T-helper 22 cell (primary cell): ENCODE results near the gene TBC1D2B.
A peak's percentile ranks its signal among the peaks of the same experiment; 100 is the strongest.

Source experiments
- DNase-seq: peaks from one replicate; pipeline ENCODE4 v3.0.0-alpha.2; 2020; ENCODE audit warnings: low read depth

Gene TBC1D2B

GRCh38 chr15:78077053-78077870, at the start of gene TBC1D2B:
Gene TBC1D2B (minus strand): TSS chr15:78077711. CDS start chr15:78077652, 59 bp downstream.
- DNase-seq, result peak; percentile 62

GRCh38 chr15:78125267-78125666, 47.8 kb upstream of the TBC1D2B start:
- no peak for DNase-seq

DNA sequence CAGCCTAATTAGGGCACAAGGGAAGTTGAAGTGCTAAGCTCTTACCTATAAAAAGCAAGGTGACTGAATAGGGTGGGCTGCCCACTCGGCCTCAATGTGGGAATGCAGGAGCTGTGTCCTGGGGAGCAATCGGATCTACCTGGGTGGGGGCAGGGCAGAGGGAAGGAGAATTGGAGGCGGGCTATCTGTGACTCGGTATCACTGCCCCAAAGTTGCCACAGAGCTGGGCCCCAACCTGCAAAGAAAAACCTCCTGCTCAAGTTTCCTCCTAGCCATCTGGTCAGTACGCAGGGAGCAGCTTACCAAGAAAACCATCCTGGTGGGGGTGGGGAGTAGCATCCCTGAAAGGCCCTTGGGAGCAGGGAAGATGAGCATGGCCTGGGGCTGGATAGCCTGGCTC, 43.0 kb upstream of the TBC1D2B start:
- no peak for DNase-seq

GRCh38 chr15:78112551-78112950, 35.0 kb upstream of the TBC1D2B start:
- no peak for DNase-seq

- DNase-seq, result no peak
Measured at GRCh38 chr15:78111788-78112187, 34.3 kb upstream of the TBC1D2B start.

GRCh38 chr15:78110916-78111475, 33.5 kb upstream of the TBC1D2B start:
- DNase-seq, result no peak

GRCh38 chr15:78110096-78110495, 32.6 kb upstream of the TBC1D2B start:
- no peak for DNase-seq

GRCh38 chr15:78109156-78109555, 31.6 kb upstream of the TBC1D2B start:
- no peak for DNase-seq

DNA sequence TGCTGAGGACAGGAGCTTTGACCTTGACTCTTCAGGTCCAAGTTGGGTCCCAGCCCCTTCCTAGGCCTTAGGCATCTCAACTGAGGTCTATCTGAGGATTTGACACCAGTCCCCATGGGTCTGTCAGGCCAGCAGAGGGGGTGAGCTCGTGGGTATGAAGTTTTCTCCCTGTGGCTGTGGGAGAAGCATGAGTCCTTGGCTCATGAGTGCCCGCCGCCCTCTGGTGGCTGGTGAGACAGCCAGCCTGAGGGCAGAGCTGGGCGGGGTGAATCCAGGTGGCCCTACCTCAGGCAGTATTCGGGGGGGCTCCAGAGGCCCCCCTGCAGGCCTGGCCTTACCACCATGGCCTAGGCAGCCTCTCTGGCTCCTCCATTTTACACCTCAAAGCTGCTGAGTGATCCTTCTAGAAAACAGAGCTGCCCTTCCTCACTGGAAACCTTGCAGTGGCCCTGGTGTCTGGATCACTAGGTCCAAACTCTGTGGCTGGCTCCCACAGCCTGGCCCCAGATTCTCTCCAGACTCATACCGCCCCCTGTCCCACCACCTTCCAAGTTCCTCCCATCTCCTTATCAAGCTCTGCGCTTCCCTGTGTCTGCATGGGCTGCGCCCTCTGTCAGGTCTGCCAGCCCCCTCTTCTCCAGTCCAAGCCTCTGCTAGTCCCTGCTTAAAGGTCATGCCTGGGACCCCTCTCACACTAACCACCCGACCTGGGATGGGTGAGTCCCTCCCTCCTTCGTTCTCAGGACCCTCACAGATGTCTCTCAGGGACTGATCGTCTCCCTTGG, 31.0 kb upstream of the TBC1D2B start:
- DNase-seq, result peak; percentile 67

DNA sequence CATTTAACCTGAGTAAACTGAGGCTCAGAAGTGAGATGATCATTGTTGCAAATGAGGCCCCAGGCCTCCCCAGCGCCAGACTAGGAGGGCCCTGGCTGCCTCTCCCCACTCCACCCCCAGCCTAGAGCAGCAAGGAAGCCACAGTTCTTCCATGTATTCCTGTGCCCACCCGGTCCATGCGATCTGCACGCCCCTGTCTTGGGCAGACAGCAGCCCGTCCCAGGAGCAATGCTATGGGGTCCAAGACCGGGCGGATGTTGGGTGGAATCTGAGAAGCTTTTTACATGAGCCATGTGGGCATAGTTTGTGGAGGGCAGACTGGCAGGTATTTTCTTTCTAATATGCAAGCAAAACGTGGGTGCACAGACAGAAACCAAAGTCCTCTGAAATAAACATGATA, 30.0 kb upstream of the TBC1D2B start:
- DNase-seq, result no peak

- no peak for DNase-seq
Measured at GRCh38 chr15:78105476-78106241, 28.1 kb upstream of the TBC1D2B start.

GRCh38 chr15:78104566-78105475, 27.3 kb upstream of the TBC1D2B start:
- DNase-seq, result no peak

- no peak for DNase-seq
Measured at GRCh38 chr15:78104119-78104479, 26.6 kb upstream of the TBC1D2B start.

DNA sequence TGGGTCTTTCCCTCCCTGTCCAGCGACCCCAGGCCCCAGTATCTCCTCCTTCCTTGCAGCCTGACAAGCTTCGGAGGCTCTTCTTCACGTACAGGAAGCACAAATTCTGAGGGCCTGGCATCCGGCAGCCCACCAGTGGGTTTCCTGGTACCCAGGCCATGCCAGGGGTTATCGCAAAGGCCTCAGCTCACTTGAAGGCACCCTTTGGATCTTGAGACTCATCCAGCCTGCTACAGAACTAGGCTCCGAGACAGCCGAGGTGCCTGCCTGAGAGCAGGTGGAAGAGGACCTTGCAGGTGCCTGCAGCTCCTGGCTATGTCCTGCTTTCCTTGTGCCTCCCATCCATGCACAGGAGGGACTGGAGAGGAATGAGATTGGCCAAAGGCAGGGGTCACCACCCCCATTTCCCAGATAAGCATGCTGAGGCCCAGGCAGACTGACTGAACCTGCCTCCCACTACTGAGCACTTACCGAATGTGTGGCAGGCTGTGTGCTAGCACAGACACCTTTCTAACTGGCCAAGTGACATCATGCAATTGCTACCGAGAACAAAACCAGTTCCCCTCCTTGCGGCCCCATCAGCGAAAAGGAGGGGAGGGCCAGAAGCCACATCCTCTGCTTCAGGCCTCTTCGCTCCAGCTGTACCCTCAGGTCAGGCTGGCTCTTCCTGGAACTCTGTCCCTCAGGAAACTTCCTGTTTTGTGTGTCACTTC, 26.1 kb upstream of the TBC1D2B start:
- no peak for DNase-seq

DNA sequence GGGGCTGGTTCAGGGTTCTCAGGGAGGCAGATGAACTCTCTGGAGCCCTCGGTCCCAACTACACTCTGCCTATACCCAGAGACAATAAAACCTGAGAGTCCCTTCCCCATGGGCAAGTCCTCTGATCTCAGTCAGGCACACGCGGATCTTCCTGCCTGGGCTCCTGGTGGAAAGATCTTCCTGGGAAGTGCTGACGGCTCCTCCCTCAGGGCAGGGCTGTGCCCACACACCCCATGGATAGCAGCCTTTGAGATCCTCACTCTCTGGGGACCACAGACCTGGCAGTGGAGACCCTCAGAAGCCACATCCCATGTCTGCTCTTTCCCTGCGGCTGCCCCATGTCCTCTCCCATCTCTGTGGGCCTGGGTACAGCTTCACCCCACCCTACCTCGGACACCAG, 25.2 kb upstream of the TBC1D2B start:
- DNase-seq, result no peak

DNA sequence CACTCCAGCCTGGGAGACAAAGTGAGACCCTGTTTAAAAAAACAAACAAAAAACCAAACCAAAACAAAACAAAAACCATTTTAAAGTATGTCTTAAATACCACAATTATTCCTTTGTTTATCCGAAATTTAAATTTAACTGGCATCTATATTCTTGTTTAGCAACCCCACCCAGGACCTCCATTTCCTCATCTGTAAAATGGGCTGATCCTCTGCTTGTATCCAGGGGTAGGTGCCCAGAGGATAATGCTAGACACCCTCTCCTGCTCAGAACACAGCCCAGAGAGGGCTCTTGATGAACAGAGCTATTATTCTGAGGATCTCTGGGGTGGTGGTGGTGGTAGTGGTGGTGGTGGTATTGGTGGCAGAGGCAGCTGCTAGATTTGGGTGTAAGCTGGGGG, 24.7 kb upstream of the TBC1D2B start:
- DNase-seq, result no peak

GRCh38 chr15:78101423-78102105, 24.1 kb upstream of the TBC1D2B start:
- DNase-seq, result no peak

GRCh38 chr15:78100886-78101285, 23.4 kb upstream of the TBC1D2B start:
- DNase-seq, result no peak

GRCh38 chr15:78098131-78098755, 20.7 kb upstream of the TBC1D2B start:
- DNase-seq, result no peak
